Left lobe of liver (tissue), 2 donors: ENCODE measurements around the gene USP21. TPM values are rescaled to one million over a fixed set of nuclear protein-coding genes. Genes with fewer than 3 reads are reported as not detected.

Source experiments
- ATAC-seq: fragments of 200-7000 bp; cut with Tn5 transposase; one replicate; pipeline ENCODE4 v1.9.1; 2020; ENCODE audit warnings: mild to moderate bottlenecking, moderate library complexity
- DNase-seq: peaks from one replicate; pipeline ENCODE4 v3.0.0-alpha.2; 2020; ENCODE audit warnings: low spot score
- total RNA-seq: library from RNA; stranded (reverse); gene quantifications from one replicate; pipeline ENCODE4 v1.2.1, GENCODE V29; 2021
- donor health status: DM: no; HTN: no; CAD: no; lungs with moderate emphysema.
- donor health status: DM: no; HTN: yes; CAD: no.

Gene USP21
- total RNA-seq, 1 donor from 2014 or later = 10.2 TPM

GRCh38 chr1:161168906-161169305, 9.6 kb downstream of the USP21 start:
- DNase-seq (no peak), ATAC-seq (no peak)

GRCh38 chr1:161171191-161171590, 11.9 kb downstream of the USP21 start:
- DNase-seq = no peak
- no peak for ATAC-seq

GRCh38 chr1:161171696-161172095, 12.4 kb downstream of the USP21 start:
- DNase-seq = no peak
- ATAC-seq = no peak

GRCh38 chr1:161172349-161172748, 13.0 kb downstream of the USP21 start:
- DNase-seq (no peak), ATAC-seq (no peak)

GRCh38 chr1:161172776-161173376, 13.6 kb downstream of the USP21 start:
- no peak for ATAC-seq
- no peak for DNase-seq

- ATAC-seq = no peak
- DNase-seq = no peak
These were observed 14.4 kb downstream of the USP21 start for GRCh38 chr1:161173711-161174110.

GRCh38 chr1:161174911-161175310, 15.6 kb downstream of the USP21 start:
- ATAC-seq = no peak
- DNase-seq = no peak

GRCh38 chr1:161175771-161176453, 16.6 kb downstream of the USP21 start:
- ATAC-seq = no peak
- DNase-seq = no peak

- no peak for ATAC-seq
- DNase-seq = no peak
These were observed 17.3 kb downstream of the USP21 start for GRCh38 chr1:161176468-161177111.

GRCh38 chr1:161177112-161177935, 18.0 kb downstream of the USP21 start, which contains the start of gene B4GALT3:
Gene B4GALT3 (minus strand): TSS chr1:161177507. CDS start chr1:161176060, 1,447 bp downstream.
- DNase-seq (peak; percentile 92), ATAC-seq (peak; percentile 96)

- DNase-seq = no peak
- ATAC-seq = no peak
These were observed 18.6 kb downstream of the USP21 start for GRCh38 chr1:161177936-161178244.

- ATAC-seq (no peak), DNase-seq (no peak)
These were observed 20.4 kb downstream of the USP21 start for GRCh38 chr1:161179698-161180097.

- DNase-seq (no peak), ATAC-seq (no peak)
These were observed 21.3 kb downstream of the USP21 start for GRCh38 chr1:161180639-161181038.

GRCh38 chr1:161182214-161182613, 22.9 kb downstream of the USP21 start:
- DNase-seq (no peak), ATAC-seq (no peak)

GRCh38 chr1:161185282-161185682, 26.0 kb downstream of the USP21 start:
- peak; percentile 76 for ATAC-seq
- no peak for DNase-seq

- DNase-seq (no peak), ATAC-seq (peak; percentile 24)
These were observed 26.5 kb downstream of the USP21 start for GRCh38 chr1:161185732-161186311.

- ATAC-seq = no peak
- no peak for DNase-seq
These were observed 28.0 kb downstream of the USP21 start for GRCh38 chr1:161187311-161187710.

GRCh38 chr1:161188381-161188780, 29.1 kb downstream of the USP21 start:
- DNase-seq = no peak
- no peak for ATAC-seq

- DNase-seq = no peak
- no peak for ATAC-seq
These were observed 29.7 kb downstream of the USP21 start for GRCh38 chr1:161189036-161189435.

GRCh38 chr1:161190962-161191521, 31.7 kb downstream of the USP21 start:
- ATAC-seq (no peak), DNase-seq (no peak)

- DNase-seq = no peak
- no peak for ATAC-seq
These were observed 32.7 kb downstream of the USP21 start for GRCh38 chr1:161191971-161192370.
